MCF 10A (cell line): ENCODE data around the gene SGK1. TPM values are rescaled to one million over a fixed set of nuclear protein-coding genes. Genes with fewer than 3 reads are reported as not detected.

Source experiments
- BruUV-seq: library from RNA; stranded (reverse); fragments of 400-500 nt; replicated peaks from 2 replicates; lab custom pipeline; 2021; lab: Mats Ljungman, UMichigan
- CTCF ChIA-PET: fragments of 300-600 bp; sonication (Branson Sonifier 250); formaldehyde crosslinking; extraction: SDS; loops from one replicate; lab custom pipeline; 2021; ENCODE audit warnings: antibody characterized with exemption, inconsistent platforms; lab: Yijun Ruan, JAX
- POLR2A ChIA-PET: fragments of 300-600, 350-650 bp; sonication (Branson Sonifier 250); formaldehyde crosslinking; extraction: SDS; loops from one replicate; lab custom pipeline; 2020; ENCODE audit warnings: antibody characterized with exemption, inconsistent platforms; lab: Yijun Ruan, JAX
- DNase-seq: peaks from one replicate; pipeline ENCODE4 v3.0.0-alpha.2; 2018; ENCODE audit not compliant: unreplicated experiment
- H3K27ac Mint-ChIP-seq: one replicate; pipeline ENCODE4 v1.8.0; 2022; ENCODE audit warnings: mild to moderate bottlenecking, low read depth, mixed read lengths; ENCODE audit not compliant: unreplicated experiment
- H3K27me3 Mint-ChIP-seq: one replicate; pipeline ENCODE4 v1.8.0; 2022; ENCODE audit warnings: mixed read lengths; ENCODE audit not compliant: insufficient read depth, unreplicated experiment
- H3K36me3 Mint-ChIP-seq: one replicate; pipeline ENCODE4 v1.8.0; 2022; ENCODE audit warnings: mild to moderate bottlenecking, moderate library complexity, mixed read lengths; ENCODE audit not compliant: insufficient read depth, unreplicated experiment
- H3K4me1 Mint-ChIP-seq: one replicate; pipeline ENCODE4 v1.8.0; 2022; ENCODE audit warnings: mixed read lengths; ENCODE audit not compliant: insufficient read depth, unreplicated experiment
- H3K4me3 Mint-ChIP-seq: one replicate; pipeline ENCODE4 v1.8.0; 2022; ENCODE audit warnings: mild to moderate bottlenecking, moderate library complexity, mixed read lengths; ENCODE audit not compliant: unreplicated experiment
- H3K9me3 Mint-ChIP-seq: one replicate; pipeline ENCODE4 v1.8.0; 2022; ENCODE audit warnings: mixed read lengths; ENCODE audit not compliant: unreplicated experiment
- intact Hi-C: fragments of 100-400 bp; cut with micrococcal nuclease; formaldehyde crosslinking; loops from 2 replicates; pipeline ENCODE4 v1.14.1; 2022
- total RNA-seq: library from RNA; stranded (reverse); gene quantifications from 2 replicates; pipeline ENCODE4 v1.2.3, GENCODE V29; 2022
- TF ChIP-seq, protein P1 (sequence below): fragments of 200-600 bp; IDR thresholded peaks from one replicate; pipeline ENCODE4 v1.8.0; 2022; ENCODE audit warnings: antibody characterized with exemption, mild to moderate bottlenecking; ENCODE audit not compliant: unreplicated experiment

SGK1 gene
- total RNA-seq, 1 experiment from 2014 or later: 30.8 TPM

GRCh38 chr6:134316733-134317431 is 1.0 kb downstream of the SGK1 start:
- no peak overlapping the region for H3K27ac Mint-ChIP-seq
- ChIA-PET CTCF (interaction anchor here (0.6 to 1.5 kb wide), 4 partner anchors 9 to 427 kb away, joined by 3 to 4 read pairs (median 4); no protein-coding TSS in a partner anchor), POLR2A (no interaction called here)
- TF ChIP-seq, protein P1, sequence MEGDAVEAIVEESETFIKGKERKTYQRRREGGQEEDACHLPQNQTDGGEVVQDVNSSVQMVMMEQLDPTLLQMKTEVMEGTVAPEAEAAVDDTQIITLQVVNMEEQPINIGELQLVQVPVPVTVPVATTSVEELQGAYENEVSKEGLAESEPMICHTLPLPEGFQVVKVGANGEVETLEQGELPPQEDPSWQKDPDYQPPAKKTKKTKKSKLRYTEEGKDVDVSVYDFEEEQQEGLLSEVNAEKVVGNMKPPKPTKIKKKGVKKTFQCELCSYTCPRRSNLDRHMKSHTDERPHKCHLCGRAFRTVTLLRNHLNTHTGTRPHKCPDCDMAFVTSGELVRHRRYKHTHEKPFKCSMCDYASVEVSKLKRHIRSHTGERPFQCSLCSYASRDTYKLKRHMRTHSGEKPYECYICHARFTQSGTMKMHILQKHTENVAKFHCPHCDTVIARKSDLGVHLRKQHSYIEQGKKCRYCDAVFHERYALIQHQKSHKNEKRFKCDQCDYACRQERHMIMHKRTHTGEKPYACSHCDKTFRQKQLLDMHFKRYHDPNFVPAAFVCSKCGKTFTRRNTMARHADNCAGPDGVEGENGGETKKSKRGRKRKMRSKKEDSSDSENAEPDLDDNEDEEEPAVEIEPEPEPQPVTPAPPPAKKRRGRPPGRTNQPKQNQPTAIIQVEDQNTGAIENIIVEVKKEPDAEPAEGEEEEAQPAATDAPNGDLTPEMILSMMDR: no peak
- H3K4me1 Mint-ChIP-seq: no peaks in the 10 kb centered on the region
- H3K9me3 Mint-ChIP-seq: no peaks in the 10 kb centered on the region
- H3K27me3 Mint-ChIP-seq: no peaks in the 10 kb centered on the region
- H3K4me3 Mint-ChIP-seq: no peak overlapping the region
- no TSS peak for BruUV-seq
- no peak for DNase-seq
- no peaks in the 10 kb centered on the region for H3K36me3 Mint-ChIP-seq
- intact Hi-C loops: no loop called here

- Mint-ChIP-seq H3K4me1 (no peaks in the 10 kb centered on the region), H3K4me3 (no peak overlapping the region), H3K27ac (no peak overlapping the region), H3K27me3 (no peaks in the 10 kb centered on the region), H3K36me3 (no peaks in the 10 kb centered on the region), H3K9me3 (no peaks in the 10 kb centered on the region)
- no peak for DNase-seq
- intact Hi-C loops: no loop called here
- POLR2A ChIA-PET: no interaction called here
- CTCF ChIA-PET: interaction anchor here (0.9 kb wide), 1 partner anchor 17 kb away, joined by 5 read pairs; no protein-coding TSS in a partner anchor
- TF ChIP-seq, protein P1: no peak
- BruUV-seq: no TSS peak
Measured at GRCh38 chr6:134315974-134316441, 1.9 kb downstream of the SGK1 start.

DNA sequence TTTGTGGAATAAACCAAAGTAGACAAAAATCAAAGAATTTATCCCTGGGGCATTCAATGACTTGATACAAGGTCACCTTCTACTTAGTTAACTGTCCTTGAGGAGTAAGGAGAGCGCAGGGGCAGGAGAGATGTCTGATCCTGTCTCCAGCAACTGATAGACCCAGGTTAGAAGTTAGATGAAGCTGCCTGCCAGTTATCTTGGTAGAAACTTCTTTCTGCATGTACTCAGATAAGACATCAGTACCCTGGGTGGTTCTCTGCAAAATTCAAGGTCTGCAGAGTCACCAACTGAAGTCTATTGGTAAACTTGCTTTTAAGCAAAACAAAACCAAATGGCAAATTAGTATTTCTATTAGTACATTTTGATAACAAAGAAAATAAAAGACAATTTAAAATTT is 2.7 kb downstream of the SGK1 start:
- Mint-ChIP-seq H3K4me3 (no peak overlapping the region), H3K4me1 (no peaks in the 10 kb centered on the region), H3K27ac (no peak overlapping the region), H3K36me3 (no peaks in the 10 kb centered on the region), H3K27me3 (no peaks in the 10 kb centered on the region), H3K9me3 (no peaks in the 10 kb centered on the region)
- BruUV-seq: no TSS peak
- POLR2A ChIA-PET: interaction anchor here (1.3 kb wide), 1 partner anchor 47 kb away, joined by 3 read pairs; no protein-coding TSS in a partner anchor
- TF ChIP-seq, protein P1: no peak
- intact Hi-C loops: no loop called here
- CTCF ChIA-PET: interaction anchor here (0.9 to 1.1 kb wide), 2 partner anchors 18 to 41 kb away, joined by 5 to 9 read pairs; no protein-coding TSS in a partner anchor
- DNase-seq: no peak

DNA sequence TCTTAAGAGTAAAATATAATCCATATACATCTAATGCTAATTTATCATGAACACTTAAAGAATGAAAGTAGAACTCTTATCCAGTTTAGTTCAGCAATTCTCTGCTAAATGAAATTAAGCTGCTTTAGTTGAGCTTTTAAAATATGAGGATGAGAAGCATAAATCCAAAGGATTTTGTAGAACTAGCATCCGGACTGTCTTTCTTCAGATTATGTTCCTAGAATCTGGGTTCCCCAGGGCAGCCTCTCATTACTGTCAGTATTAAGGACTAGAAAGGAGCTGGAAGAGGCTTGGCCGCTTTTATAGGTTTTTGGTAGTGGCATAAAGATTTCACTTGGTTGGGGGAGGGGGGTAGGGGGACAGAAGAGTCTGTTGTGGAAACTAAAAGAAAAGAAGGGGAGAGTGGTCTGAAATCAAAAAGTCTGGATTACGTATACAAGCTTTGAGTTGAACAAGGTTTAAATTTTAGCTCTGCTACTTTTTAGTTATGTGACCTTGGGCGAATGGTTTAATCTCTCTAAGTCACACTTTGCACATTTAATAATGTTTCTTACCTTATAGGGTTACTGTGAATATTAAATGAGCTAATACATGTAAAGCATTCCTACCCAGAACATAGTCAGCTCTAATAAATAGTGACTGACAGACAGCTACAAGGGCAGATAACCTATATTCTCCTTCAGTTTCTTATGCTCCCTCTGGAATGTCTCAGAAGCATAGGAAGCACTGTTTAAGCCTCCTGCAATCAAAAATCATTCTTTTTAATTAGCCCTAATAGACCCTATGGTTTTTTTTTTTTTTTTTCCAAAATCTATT is 3.7 kb downstream of the SGK1 start:
- Mint-ChIP-seq H3K27me3 (no peaks in the 10 kb centered on the region), H3K36me3 (no peaks in the 10 kb centered on the region), H3K4me3 (no peak overlapping the region), H3K4me1 (no peaks in the 10 kb centered on the region), H3K27ac (no peak overlapping the region), H3K9me3 (no peaks in the 10 kb centered on the region)
- DNase-seq: no peak
- BruUV-seq: no TSS peak
- ChIA-PET POLR2A (interaction anchor here (0.9 to 1.3 kb wide), 3 partner anchors 33 to 50 kb away, joined by 3 read pairs; no protein-coding TSS in a partner anchor), CTCF (interaction anchor here (0.6 to 1.3 kb wide), 5 partner anchors 40 to 508 kb away, joined by 3 to 9 read pairs (median 4); no protein-coding TSS in a partner anchor)
- intact Hi-C loops: no loop called here
- TF ChIP-seq, protein P1: no peak
